ENCODE results near the gene LMTK3. TPM values are rescaled to one million over a fixed set of nuclear protein-coding genes. Genes with fewer than 3 reads are reported as not detected.

The LMTK3 gene
- total RNA-seq, 1 donor from 2014 or later: 4.2 TPM

- TF ChIP-seq, protein P1, sequence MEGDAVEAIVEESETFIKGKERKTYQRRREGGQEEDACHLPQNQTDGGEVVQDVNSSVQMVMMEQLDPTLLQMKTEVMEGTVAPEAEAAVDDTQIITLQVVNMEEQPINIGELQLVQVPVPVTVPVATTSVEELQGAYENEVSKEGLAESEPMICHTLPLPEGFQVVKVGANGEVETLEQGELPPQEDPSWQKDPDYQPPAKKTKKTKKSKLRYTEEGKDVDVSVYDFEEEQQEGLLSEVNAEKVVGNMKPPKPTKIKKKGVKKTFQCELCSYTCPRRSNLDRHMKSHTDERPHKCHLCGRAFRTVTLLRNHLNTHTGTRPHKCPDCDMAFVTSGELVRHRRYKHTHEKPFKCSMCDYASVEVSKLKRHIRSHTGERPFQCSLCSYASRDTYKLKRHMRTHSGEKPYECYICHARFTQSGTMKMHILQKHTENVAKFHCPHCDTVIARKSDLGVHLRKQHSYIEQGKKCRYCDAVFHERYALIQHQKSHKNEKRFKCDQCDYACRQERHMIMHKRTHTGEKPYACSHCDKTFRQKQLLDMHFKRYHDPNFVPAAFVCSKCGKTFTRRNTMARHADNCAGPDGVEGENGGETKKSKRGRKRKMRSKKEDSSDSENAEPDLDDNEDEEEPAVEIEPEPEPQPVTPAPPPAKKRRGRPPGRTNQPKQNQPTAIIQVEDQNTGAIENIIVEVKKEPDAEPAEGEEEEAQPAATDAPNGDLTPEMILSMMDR (conservative IDR thresholded peaks at IDR 0.05; ENCODE audit: low read depth, low read length): no peak
- no peak for DNase-seq (ENCODE audit: low read depth)
- no peak overlapping the region for H3K4me3 ChIP-seq (ENCODE audit: low read depth, low read length)
These were observed 37.5 kb downstream of the LMTK3 start for GRCh38 chr19:48474084-48474592.

DNA sequence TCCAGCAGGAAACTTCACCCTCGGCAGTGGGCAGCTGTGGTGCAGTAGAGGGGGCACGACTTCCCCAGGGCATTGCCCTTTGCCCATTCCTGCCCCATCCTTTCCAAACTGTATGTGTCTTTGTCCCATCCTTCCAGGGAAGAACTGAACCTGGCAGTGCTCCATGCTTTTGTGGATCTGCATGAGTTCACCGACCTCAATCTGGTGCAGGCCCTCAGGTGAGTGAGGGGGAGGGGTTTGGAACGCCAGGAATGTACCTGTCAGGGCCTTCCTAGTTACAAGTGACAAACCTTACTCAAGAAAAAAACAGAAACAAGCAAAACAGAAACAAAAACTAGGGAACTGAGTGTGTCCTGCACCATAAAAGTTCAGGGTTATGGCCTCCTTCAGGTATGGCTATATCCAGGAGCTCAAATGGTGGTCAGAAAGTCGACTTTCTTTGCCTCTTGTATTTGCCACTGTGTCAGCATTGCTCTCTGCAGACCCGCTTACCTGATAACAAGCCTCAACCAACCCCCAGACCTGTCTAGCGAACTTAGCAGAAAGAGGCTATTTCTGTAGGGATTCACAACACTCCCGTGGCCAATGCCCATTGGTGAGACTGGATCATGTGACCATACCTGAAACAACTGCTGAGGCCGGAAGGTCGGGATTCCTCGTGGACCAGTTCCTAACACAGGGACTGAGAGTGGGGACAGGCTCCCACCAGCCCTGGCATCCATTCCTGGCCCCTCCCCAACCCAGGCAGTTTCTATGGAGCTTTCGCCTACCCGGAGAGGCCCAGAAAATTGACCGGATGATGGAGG, 38.3 kb downstream of the LMTK3 start:
- H3K4me3 ChIP-seq (ENCODE audit: low read depth, low read length): no peak overlapping the region
- TF ChIP-seq, protein P1 (conservative IDR thresholded peaks at IDR 0.05; ENCODE audit: low read depth, low read length): no peak
- DNase-seq (ENCODE audit: low read depth): no peak

GRCh38 chr19:48471836-48472235, 39.8 kb downstream of the LMTK3 start:
- DNase-seq (ENCODE audit: low read depth): no peak
- TF ChIP-seq, protein P1 (conservative IDR thresholded peaks at IDR 0.05; ENCODE audit: low read depth, low read length): no peak
- no peak overlapping the region for H3K4me3 ChIP-seq (ENCODE audit: low read depth, low read length)

- TF ChIP-seq, protein P1 (conservative IDR thresholded peaks at IDR 0.05; ENCODE audit: low read depth, low read length): no peak
- H3K4me3 ChIP-seq (ENCODE audit: low read depth, low read length): no peak overlapping the region
These were observed 40.8 kb downstream of the LMTK3 start for GRCh38 chr19:48470856-48471255.

DNA sequence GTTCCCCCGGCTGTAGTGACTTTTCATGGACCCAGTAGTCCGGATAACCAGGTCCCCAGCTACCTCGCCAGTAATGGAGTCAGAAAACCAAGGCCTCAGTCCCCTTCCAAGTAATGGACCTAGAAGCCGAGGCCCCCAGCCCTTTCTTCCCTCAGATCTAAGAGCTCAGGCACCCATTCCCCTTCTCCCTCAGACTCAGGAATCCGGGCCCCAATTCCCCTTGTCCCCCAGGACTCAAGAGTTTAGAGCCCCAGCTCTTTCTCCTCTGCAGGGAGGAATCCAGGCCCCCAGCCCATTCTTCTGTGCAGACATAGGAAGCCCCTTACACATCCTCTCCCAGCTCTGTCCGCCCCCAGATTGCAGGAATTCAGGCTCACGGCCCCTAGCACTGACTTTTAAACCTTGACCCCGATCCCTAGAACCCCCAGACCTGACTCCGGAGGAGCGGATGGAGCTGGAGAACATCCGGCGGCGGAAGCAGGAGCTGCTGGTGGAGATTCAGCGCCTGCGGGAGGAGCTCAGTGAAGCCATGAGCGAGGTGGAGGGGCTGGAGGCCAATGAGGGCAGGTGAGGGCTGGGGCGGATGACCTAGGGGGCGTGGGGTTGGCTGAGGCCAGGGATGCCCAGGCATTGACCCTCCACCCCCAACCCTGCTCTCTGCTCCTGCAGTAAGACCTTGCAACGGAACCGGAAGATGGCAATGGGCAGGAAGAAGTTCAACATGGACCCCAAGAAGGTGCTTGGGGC, 41.5 kb downstream of the LMTK3 start:
- TF ChIP-seq, protein P1 (conservative IDR thresholded peaks at IDR 0.05; ENCODE audit: low read depth, low read length): no peak
- no peak for DNase-seq (ENCODE audit: low read depth)
- H3K4me3 ChIP-seq (ENCODE audit: low read depth, low read length): peak overlapping the region; percentile 71

More at GRCh38 chr19:48470856-48471255, 40.8 kb downstream of the LMTK3 start:
- no peak for DNase-seq (ENCODE audit: low read depth)

DNA sequence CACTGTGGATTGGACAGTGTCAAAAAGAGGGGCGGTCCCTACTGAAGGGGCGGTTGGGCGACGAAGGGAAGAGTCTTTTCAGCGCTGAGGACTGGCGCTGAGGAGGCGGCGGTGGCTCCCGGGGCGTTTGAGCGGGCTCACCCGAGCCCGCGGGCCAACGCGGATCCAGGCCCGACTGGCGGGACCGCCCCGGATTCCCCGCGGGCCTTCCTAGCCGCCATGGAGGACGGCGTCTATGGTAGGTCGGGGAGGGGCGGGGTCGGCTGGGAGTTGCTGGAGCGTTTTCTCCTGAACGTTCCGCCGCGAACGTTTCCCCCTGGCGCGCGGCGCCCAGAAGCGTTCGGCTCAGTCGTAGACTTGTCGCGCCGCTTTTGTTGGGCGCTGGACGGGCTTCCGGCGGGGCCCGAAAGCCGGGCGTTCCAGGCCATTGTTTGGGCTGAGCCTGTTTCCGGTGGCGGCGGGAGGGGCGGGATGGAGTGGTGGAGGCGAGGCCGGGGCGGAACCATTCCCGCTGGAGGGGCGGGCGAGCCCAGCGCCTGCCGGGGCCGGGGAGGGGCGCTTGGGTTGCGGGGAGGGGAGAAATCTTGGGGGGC, 42.2 kb downstream of the LMTK3 start, which contains the start of gene CYTH2:
TSS of gene CYTH2 (plus strand) at position 81 of the 593 bp plus-strand sequence. CDS start at position 220, 139 bp downstream.
- TF ChIP-seq, protein P1 (conservative IDR thresholded peaks at IDR 0.05; ENCODE audit: low read depth, low read length): no peak
- DNase-seq (ENCODE audit: low read depth): no peak
- H3K4me3 ChIP-seq (ENCODE audit: low read depth, low read length): peak within 1 kb of the TSS; percentile 71
